ENCODE data around the gene ADRB1. TPM values are rescaled to one million over a fixed set of nuclear protein-coding genes. Genes with fewer than 3 reads are reported as not detected.

Gene ADRB1
- total RNA-seq (2022; extraction: Qiagen RNA extraction; ENCODE audit: low read depth) = 0.70 to 1.4 TPM (median 1.2 TPM) in 5 replicates

DNA sequence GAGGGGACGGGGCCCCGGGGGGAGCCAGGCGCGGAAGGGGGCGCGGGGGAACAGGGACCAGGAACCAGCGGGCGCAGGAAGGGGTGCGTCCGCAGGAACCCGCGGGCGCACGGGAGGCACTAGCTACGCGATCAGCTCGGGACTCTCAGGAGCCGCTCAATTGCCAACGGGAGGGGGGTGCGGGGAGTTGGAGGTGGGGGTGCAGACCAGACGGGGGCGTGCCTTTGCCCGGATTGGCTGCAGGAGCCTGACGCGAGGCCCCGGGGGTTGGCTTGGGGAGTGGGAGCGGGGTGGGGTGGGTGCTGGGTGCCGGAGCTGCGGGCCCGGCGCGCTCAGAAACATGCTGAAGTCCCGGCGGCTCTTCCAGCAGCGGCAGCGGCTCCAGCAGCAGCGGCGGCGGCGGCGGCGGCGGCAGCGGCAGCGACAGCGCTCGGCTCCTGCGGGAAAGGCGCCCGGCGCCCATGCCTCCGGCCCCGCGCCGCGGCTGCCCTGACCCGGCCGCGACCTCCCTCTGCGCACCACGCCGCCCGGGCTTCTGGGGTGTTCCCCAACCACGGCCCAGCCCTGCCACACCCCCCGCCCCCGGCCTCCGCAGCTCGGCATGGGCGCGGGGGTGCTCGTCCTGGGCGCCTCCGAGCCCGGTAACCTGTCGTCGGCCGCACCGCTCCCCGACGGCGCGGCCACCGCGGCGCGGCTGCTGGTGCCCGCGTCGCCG, at the start of gene ADRB1:
Gene ADRB1 (plus strand): TSS at position 335 of the 715 bp plus-strand sequence. CDS start 267 bp downstream, at position 602.

Other genes with a start within 250 kb of the ADRB1 start
- 7.3 to 11.2 TPM (median 9.4 TPM) in 5 replicates for gene DCLRE1A, start 189.8 kb upstream of the ADRB1 start, total RNA-seq (2022; extraction: Qiagen RNA extraction; ENCODE audit: low read depth)
- gene NHLRC2, start 189.2 kb upstream of the ADRB1 start, total RNA-seq (2022; extraction: Qiagen RNA extraction; ENCODE audit: low read depth) = 4.8 to 8.8 TPM (median 7.0 TPM) in 5 replicates
- gene CCDC186, start 130.3 kb downstream of the ADRB1 start, total RNA-seq (2022; extraction: Qiagen RNA extraction; ENCODE audit: low read depth) = 3.2 to 7.3 TPM (median 6.1 TPM) in 5 replicates
- not detected in 5 replicates for gene TDRD1, start 135.5 kb downstream of the ADRB1 start, total RNA-seq (2022; extraction: Qiagen RNA extraction; ENCODE audit: low read depth)
- gene VWA2, start 195.4 kb downstream of the ADRB1 start, total RNA-seq (2022; extraction: Qiagen RNA extraction; ENCODE audit: low read depth) = not detected in 5 replicates